IMR-90 (cell line): Measurements from ENCODE around the gene ADGRB3. TPM values are rescaled to one million over a fixed set of nuclear protein-coding genes. Genes with fewer than 3 reads are reported as not detected.

Experiments used
- ATAC-seq: fragments of 200-7000 bp; cut with Tn5 transposase; 2 replicates; pipeline ENCODE4 v1.9.1; 2020; ENCODE audit warnings: low read depth, mild to moderate bottlenecking, moderate library complexity
- BruUV-seq: library from RNA; stranded (reverse); fragments of 400-500 nt; replicated peaks from 2 replicates; lab custom pipeline; 2021; lab: Mats Ljungman, UMichigan
- CTCF ChIA-PET: fragments of 300-600 bp; formaldehyde crosslinking; extraction: SDS; loops from one replicate; lab custom pipeline; 2021; ENCODE audit warnings: antibody characterized with exemption; lab: Yijun Ruan, JAX
- POLR2A ChIA-PET: fragments of 300-600 bp; sonication (Branson Sonifier 250); formaldehyde crosslinking; loops from one replicate; lab custom pipeline; 2022; ENCODE audit warnings: antibody characterized with exemption; ENCODE audit not compliant: unreplicated experiment; lab: Charles Lee
- DNase-seq: peaks from one replicate; pipeline ENCODE4 v3.0.0; 2013
- H2AFZ ChIP-seq: replicated peaks from 2 replicates; pipeline ENCODE3; 2013; ENCODE audit warnings: low read length, mild to moderate bottlenecking; ENCODE audit not compliant: poor library complexity
- H2AK5ac ChIP-seq: 2 replicates; pipeline ENCODE4 v1.6.1; 2013; ENCODE audit warnings: low read depth, low read length, inconsistent platforms
- H2AK9ac ChIP-seq: replicated peaks from 2 replicates; pipeline ENCODE3; 2013; ENCODE audit warnings: mild to moderate bottlenecking, low read depth, low read length, moderate library complexity; ENCODE audit not compliant: poor library complexity
- H2BK120ac ChIP-seq: 2 replicates; pipeline ENCODE4 v1.6.1; 2013; ENCODE audit warnings: low read depth, low read length, inconsistent platforms
- H2BK15ac ChIP-seq: 3 replicates; pipeline ENCODE4 v1.6.1; 2013; ENCODE audit warnings: low read depth, low read length, inconsistent platforms
- H2BK20ac ChIP-seq: 2 replicates; pipeline ENCODE4 v1.6.1; 2013; ENCODE audit warnings: low read depth, mild to moderate bottlenecking, inconsistent platforms, low read length, moderate library complexity
- H2BK5ac ChIP-seq: 2 replicates; pipeline ENCODE4 v1.6.1; 2013; ENCODE audit warnings: mild to moderate bottlenecking, low read depth, low read length, inconsistent platforms; ENCODE audit not compliant: poor library complexity, severe bottlenecking
- H3K14ac ChIP-seq: replicated peaks from 2 replicates; pipeline ENCODE4 v1.6.1; 2013; ENCODE audit warnings: low read depth, low read length, inconsistent platforms
- H3K18ac ChIP-seq: 2 replicates; pipeline ENCODE4 v1.6.1; 2013; ENCODE audit warnings: low read depth, low read length, control low read depth
- H3K23ac ChIP-seq: 2 replicates; pipeline ENCODE4 v1.6.1; 2013; ENCODE audit warnings: low read depth, low read length, inconsistent platforms
- H3K27ac ChIP-seq: 2 replicates; pipeline ENCODE4 v1.5.1; 2013; ENCODE audit warnings: mild to moderate bottlenecking, control low read depth, low read length; ENCODE audit not compliant: insufficient read depth
- H3K27me3 ChIP-seq: 2 replicates; pipeline ENCODE4 v1.6.1; 2013; ENCODE audit warnings: low read length; ENCODE audit not compliant: control insufficient read depth, insufficient read depth
- H3K36me3 ChIP-seq: 2 replicates; pipeline ENCODE4 v1.6.1; 2013; ENCODE audit warnings: low read length, mixed read lengths; ENCODE audit not compliant: control insufficient read depth, insufficient read depth
- H3K4ac ChIP-seq: 2 replicates; pipeline ENCODE4 v1.6.1; 2013; ENCODE audit warnings: low read depth, low read length, inconsistent platforms
- H3K4me1 ChIP-seq: 2 replicates; pipeline ENCODE4 v1.6.1; 2013; ENCODE audit warnings: low read length, mixed read lengths; ENCODE audit not compliant: control insufficient read depth, insufficient read depth
- H3K4me2 ChIP-seq: 2 replicates; pipeline ENCODE4 v1.6.1; 2013; ENCODE audit warnings: low read depth, mild to moderate bottlenecking, control low read depth, low read length, moderate library complexity
- H3K4me3 ChIP-seq: 2 replicates; pipeline ENCODE4 v1.5.1; 2013; ENCODE audit warnings: low read depth, mild to moderate bottlenecking, control low read depth, low read length, moderate library complexity; ENCODE audit not compliant: insufficient read depth
- H3K56ac ChIP-seq: 2 replicates; pipeline ENCODE4 v1.6.1; 2013; ENCODE audit warnings: low read length, inconsistent platforms; ENCODE audit not compliant: insufficient read depth; ENCODE audit errors: extremely low read depth
- H3K79me1 ChIP-seq, 2 experiments: 2 replicates each; pipeline ENCODE4 v1.6.1; 2013; ENCODE audit warnings: low read length in 2 of 2, inconsistent platforms in 1 of 2, low read depth in 1 of 2
- H3K9ac ChIP-seq: 2 replicates; pipeline ENCODE4 v1.6.1; 2013; ENCODE audit warnings: low read depth, low read length, control low read depth
- H3K9me1 ChIP-seq: 2 replicates; pipeline ENCODE4 v1.6.1; 2013; ENCODE audit warnings: low read length, inconsistent platforms; ENCODE audit not compliant: insufficient read depth
- H3K9me3 ChIP-seq: 2 replicates; pipeline ENCODE4 v1.6.1; 2013; ENCODE audit warnings: low read length; ENCODE audit not compliant: control insufficient read depth, insufficient read depth
- H4K20me1 ChIP-seq: 2 replicates; pipeline ENCODE4 v1.6.1; 2013; ENCODE audit warnings: low read length, inconsistent platforms; ENCODE audit not compliant: insufficient read depth
- H4K5ac ChIP-seq: 2 replicates; pipeline ENCODE4 v1.6.1; 2013; ENCODE audit warnings: mild to moderate bottlenecking, low read depth, low read length, control low read depth
- H4K8ac ChIP-seq, 2 experiments: 2 replicates each; pipeline ENCODE4 v1.6.1; 2013; ENCODE audit warnings: low read depth in 2 of 2, low read length in 2 of 2, control low read depth in 1 of 2, inconsistent platforms in 1 of 2
- H4K91ac ChIP-seq: 2 replicates; pipeline ENCODE4 v1.6.1; 2013; ENCODE audit warnings: low read depth, low read length, inconsistent platforms; ENCODE audit not compliant: insufficient read depth
- CEBPB ChIP-seq: IDR thresholded peaks from 2 replicates; pipeline ENCODE4 v1.6.1; 2012; ENCODE audit warnings: low read depth, low read length, improper control_type of control experiment
- CHD1 ChIP-seq: IDR thresholded peaks from 2 replicates; pipeline ENCODE4 v1.6.1; 2012; ENCODE audit warnings: low read depth, low read length, improper control_type of control experiment
- ELK1 ChIP-seq: fragments of 150-350 bp; IDR thresholded peaks from 2 replicates; pipeline ENCODE4 v1.6.1; 2016; ENCODE audit warnings: low read depth, mild to moderate bottlenecking, low read length, moderate library complexity, borderline replicate concordance
- MAFK ChIP-seq: IDR thresholded peaks from 2 replicates; pipeline ENCODE4 v1.6.1; 2012; ENCODE audit warnings: low read depth, low read length, improper control_type of control experiment
- MAZ ChIP-seq: IDR thresholded peaks from 2 replicates; pipeline ENCODE4 v1.6.1; 2012; ENCODE audit warnings: low read depth, mild to moderate bottlenecking, low read length, improper control_type of control experiment, moderate library complexity, borderline replicate concordance
- MXI1 ChIP-seq: IDR thresholded peaks from 2 replicates; pipeline ENCODE4 v1.6.1; 2012; ENCODE audit warnings: low read depth, mild to moderate bottlenecking, low read length, moderate library complexity, borderline replicate concordance
- NFE2L2 ChIP-seq: fragments of 150-350 bp; IDR thresholded peaks from 2 replicates; pipeline ENCODE4 v1.6.1; 2016; ENCODE audit warnings: low read depth, mild to moderate bottlenecking, low read length
- POLR2A ChIP-seq: IDR thresholded peaks from 2 replicates; pipeline ENCODE4 v1.6.1; 2012; ENCODE audit warnings: mild to moderate bottlenecking, low read depth, low read length
- RAD21 ChIP-seq: IDR thresholded peaks from 2 replicates; pipeline ENCODE4 v1.6.1; 2012; ENCODE audit warnings: low read length, improper control_type of control experiment
- RCOR1 ChIP-seq: IDR thresholded peaks from 2 replicates; pipeline ENCODE4 v1.6.1; 2012; ENCODE audit warnings: mild to moderate bottlenecking, low read length, improper control_type of control experiment; ENCODE audit not compliant: insufficient replicate concordance
- SMC3 ChIP-seq: fragments of 150-350 bp; IDR thresholded peaks from 2 replicates; pipeline ENCODE4 v1.6.1; 2016; ENCODE audit warnings: low read depth, mild to moderate bottlenecking, antibody characterized with exemption, low read length, moderate library complexity
- USF2 ChIP-seq: fragments of 150-350 bp; IDR thresholded peaks from 2 replicates; pipeline ENCODE4 v1.6.1; 2017; ENCODE audit warnings: mild to moderate bottlenecking, antibody characterized with exemption, low read length, low read depth
- WGBS, 2 experiments: methylation state at CpG; one replicate each; pipeline versions ENCODE4 v1.1.5 to v1.1.7; 2013; ENCODE audit warnings: missing lambda C conversion rate in 2 of 2; ENCODE audit not compliant: insufficient read length in 1 of 2; ENCODE audit errors: extremely low coverage in 2 of 2; 5-methylcytosine and 5-hydroxymethylcytosine counted together
- dilution Hi-C: fragments of 300-500 bp; cut with HindIII; formaldehyde crosslinking; loops from one replicate; pipeline ENCODE4 v1.14.3; 2018; ENCODE audit warnings: low sequenced_read_pairs; ENCODE audit not compliant: unreplicated experiment
- in situ Hi-C: fragments of 300-500 bp; cut with MboI; formaldehyde crosslinking; loops from 3 replicates; pipeline ENCODE4 v1.14.3; 2019; ENCODE audit warnings: low sequenced_read_pairs, inconsistent platforms, mixed read lengths
- intact Hi-C: fragments of 100-400 bp; cut with micrococcal nuclease; formaldehyde crosslinking; loops from 2 replicates; pipeline ENCODE4 v1.10.0; 2022
- polyA plus RNA-seq, 3 experiments: library from polyadenylated mRNA; depleted of rRNA; stranded (reverse); fragments of >200 nt; gene quantifications; 2 replicates each; pipeline ENCODE4 v1.2.3, GENCODE V29; 2012; ENCODE audit warnings: low replicate concordance in 1 of 3
- total RNA-seq: library from RNA; depleted of rRNA; stranded (reverse); fragments of >200 nt; gene quantifications from 2 replicates; pipeline ENCODE4 v1.2.3, GENCODE V29; 2012

The ADGRB3 gene
- total and polyA plus RNA-seq, 2 of the 4 experiments (the other 2 are of a cell fraction): not detected

- POLR2A ChIA-PET: no interaction called here
- dilution Hi-C loops: no loop called here
- Histone ChIP-seq H3K27ac (no peak overlapping the region), H2AK9ac (no peak overlapping the region), H3K9me1 (no peaks in the 10 kb centered on the region), H3K36me3 (no peaks in the 10 kb centered on the region), H2BK20ac (no peak overlapping the region), H3K4ac (no peak overlapping the region), H3K4me1 (no peaks in the 10 kb centered on the region), H3K56ac (no peak overlapping the region), H3K4me3 (no peak overlapping the region), H3K18ac (no peak overlapping the region), H2AFZ (no peak overlapping the region), H3K9me3 (no peaks in the 10 kb centered on the region), H3K4me2 (no peak overlapping the region), H2BK5ac (no peak overlapping the region), H2BK120ac (no peak overlapping the region), H4K8ac (no peak overlapping the region), H3K9ac (no peak overlapping the region), H4K20me1 (no peaks in the 10 kb centered on the region), H4K5ac (no peak overlapping the region), H2AK5ac (no peak overlapping the region), H3K23ac (no peak overlapping the region), H3K14ac (no peak overlapping the region), H3K79me1 (no peaks in the 10 kb centered on the region), H4K91ac (no peak overlapping the region), H3K27me3 (no peaks in the 10 kb centered on the region), H2BK15ac (no peak overlapping the region)
- BruUV-seq: no TSS peak
- TF ChIP-seq POLR2A (no peak), SMC3 (no peak), ELK1 (no peak), USF2 (no peak), NFE2L2 (no peak), CHD1 (no peak), CEBPB (no peak), MXI1 (no peak), MAFK (no peak), RCOR1 (no peak), RAD21 (no peak), MAZ (no peak)
- CTCF ChIA-PET: interaction anchor here (1.5 kb wide), 1 partner anchor 30 kb away, joined by 3 read pairs; no protein-coding TSS in a partner anchor
- intact Hi-C loops: no loop called here
- ATAC-seq: no peak
- DNase-seq: no peak
- in situ Hi-C loops: no loop called here
- WGBS, 2 experiments: no CpG with 5 or more reads among the region's 1 CpG
These were observed 424.3 kb downstream of the ADGRB3 start for GRCh38 chr6:69059413-69059812.
